Pulmonary artery endothelial cell (primary cell): ENCODE measurements around the gene ID3. TPM values are rescaled to one million over a fixed set of nuclear protein-coding genes. Genes with fewer than 3 reads are reported as not detected.

Experiments
- DNase-seq: peaks from one replicate; pipeline ENCODE4 v3.0.0-alpha.2; 2011; ENCODE audit warnings: low read depth, low spot score
- total RNA-seq: library from RNA; depleted of rRNA; stranded (reverse); fragments of >200 nt; gene quantifications from 2 replicates; pipeline ENCODE4 v1.2.3, GENCODE V29; 2014

The ID3 gene
- total RNA-seq, 1 donor from 2014 or later = 189 TPM

DNA sequence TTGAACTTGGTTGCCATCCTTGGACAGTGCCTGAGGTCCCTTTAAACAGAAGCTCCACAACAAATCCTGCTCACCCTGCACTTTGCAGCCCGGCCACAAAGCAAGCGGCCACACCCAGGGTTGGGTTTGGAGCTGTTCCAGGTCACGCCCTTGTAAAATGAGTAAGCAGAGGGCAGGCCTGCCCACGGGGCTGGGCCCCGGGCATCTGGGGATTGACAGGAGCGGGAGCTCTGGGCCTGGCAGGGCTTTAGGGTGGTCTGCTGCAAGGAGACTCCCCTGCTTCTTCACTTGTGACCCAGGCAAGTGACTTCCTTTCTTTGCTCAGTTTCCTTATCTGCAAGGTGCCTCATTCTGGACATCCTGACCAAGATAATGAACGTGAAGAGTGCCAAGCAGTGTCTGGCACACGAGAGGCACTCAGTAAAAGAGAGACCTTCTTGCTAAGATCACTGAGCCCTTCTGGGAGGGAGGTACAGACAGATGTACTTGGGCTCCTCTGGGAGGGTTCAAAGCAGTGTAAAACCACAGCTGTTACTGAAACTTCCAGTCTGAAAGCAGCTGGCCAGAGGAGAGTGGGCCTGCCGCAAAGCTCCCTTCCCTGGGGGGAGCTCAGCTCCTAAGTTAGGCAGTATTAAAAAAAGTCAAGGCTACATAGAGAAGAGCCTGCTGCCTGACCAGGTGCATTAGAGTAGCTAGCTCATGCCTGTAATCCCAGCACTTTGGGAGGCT, 30.9 kb downstream of the ID3 start:
- DNase-seq = no peak

DNA sequence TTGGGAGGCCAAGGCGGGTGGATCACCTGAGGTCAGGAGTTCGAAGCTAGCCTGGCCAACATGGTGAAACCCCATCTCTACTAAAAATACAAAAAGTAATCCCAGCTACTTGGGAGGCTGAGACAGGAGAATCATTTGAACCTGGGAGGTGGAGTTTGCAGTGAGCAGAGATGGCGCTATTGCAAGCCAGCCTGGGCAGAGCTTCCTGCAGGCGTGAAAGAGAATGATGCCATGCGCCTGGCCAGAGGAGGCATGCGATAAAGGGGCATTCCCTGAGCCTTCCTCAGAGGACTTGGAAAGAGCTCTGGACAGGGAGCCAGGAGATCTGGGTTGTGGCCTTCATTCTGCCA, 31.4 kb downstream of the ID3 start:
- DNase-seq = no peak

DNA sequence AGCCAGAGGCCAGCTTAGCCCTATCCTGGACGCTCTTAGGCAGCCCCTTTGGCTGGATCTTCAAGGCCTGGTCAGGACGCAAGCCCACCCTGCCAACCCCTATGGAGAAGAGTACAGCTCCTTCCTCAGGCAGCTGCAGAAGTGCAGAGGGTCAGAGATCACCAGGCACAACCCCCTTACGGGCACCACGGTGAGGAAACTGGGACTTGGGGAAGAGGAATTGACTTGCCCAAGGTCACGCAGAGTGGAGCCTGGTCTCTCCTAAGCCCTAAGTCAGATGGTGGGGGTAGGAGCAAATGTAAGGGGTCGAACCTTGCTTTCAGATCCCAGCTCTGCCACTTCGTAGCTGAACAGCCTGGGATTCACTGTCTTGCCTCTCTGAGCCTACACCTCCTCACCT, 31.9 kb downstream of the ID3 start:
- DNase-seq = no peak

DNA sequence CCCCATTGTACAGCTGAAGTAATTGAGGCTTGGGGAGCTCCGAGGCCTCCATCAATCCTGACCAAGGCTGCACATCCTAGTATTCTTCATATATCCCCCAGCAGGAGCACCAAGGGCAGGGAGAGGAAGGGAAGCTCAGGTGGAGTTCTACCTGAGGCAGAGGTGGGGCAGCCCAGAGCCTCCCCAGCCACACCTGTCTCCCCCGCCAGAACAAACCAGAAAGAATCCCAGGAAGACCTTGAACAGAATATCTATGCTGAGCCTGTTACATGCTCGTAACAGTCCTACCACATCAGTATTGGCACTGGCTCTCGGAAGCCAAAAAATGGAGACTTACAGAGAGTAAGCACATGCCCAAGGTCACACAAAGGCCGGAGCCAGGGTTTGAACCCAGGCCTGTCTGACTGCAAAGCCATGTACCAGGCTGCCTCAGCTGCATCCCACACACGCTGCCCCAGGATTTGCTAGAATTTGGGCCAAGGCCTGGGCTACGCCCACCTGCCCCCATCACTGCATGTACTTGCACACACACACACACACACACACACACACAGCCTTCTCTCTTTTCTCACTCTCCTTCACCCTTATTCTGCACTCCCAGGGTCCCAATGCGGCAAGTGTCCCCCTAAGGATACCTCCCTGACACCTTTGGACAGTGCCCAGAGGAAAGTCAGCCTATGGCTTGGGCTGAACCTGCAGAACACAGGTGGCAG, 32.8 kb downstream of the ID3 start:
- DNase-seq = no peak

DNA sequence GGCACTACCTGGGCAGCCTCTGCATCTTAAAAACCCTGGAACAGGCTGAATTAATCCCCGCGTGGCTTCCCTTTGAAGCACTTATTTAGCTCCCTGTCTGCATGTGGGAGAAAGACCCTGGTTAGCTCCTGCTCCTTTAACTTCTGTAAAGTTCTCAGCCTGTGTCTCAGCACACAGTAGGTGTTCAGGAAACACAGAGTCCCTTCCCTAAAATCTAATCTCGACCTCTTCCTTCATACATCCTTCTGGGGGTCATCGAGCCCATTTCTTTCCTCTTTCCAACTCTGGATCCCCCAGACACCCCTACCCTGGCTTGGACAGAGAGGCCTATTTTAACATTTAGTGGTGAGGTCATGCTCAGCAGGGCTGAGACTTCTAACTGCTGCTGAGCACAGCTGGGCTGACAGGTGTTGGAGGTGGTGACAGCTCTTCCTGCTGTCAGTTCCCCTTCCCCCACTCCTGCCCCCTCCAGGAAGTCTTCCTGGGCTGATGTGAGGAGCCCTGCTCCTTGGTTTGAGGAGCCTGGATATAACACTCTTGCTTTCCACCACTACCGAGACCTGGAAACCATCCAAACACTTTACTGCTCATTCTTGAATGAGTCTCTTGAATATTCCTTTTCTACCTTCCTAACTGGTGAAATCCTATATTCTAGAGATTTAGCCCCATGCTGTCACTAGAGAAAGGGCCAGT, 33.6 kb downstream of the ID3 start:
- no peak for DNase-seq

DNA sequence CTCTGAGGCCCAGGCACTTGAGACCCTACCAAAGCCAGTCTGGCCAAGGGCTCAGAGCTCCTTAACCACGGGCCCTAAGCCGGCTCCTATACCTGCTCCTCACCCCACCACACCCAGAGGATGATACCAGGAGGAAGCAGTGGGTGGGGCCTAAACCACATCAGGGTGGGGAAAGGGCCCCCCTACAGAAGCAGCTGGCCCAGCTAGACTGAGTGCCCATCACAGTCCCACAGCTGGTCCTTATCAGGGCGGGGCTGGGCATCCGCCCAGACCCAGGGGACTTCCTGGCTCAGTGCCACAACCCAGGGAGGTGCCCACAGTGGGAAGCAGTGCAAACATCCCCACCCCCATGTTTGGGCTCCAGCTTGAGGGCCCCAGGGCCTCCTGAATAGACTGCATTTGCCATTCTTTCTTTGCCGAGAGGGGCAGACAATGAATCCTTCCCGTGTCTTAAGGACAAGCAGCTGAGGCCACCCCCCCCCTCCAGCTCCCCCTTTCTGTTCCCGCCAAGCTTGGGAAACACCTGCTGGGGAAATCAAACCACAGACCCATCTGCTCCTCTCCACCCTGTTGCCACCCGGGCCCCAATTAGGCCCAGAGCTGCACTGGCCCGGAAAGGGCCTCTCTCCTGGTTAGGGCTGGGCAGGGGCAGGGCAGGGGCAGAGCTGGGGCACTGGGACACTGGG, 34.4 kb downstream of the ID3 start:
- DNase-seq = no peak

DNA sequence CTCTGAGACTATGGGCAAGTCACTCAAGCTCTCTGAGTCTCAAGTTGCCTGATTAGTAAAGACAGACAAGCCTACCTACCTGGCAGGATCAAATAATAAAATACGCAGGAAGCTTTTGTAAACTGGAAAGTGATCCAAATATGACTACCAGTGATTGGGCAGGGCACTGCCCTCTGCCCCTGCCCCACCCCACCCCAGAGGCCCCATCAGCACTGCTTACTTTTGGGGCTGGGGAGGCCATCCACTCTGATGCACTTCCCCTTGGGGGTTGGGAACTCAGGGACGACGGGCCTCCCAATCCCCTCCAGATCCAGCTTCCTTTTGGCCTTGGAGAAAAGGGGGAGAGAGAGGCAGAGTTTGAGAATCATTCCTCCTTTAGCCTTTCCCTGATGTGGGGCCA, 35.1 kb downstream of the ID3 start:
- no peak for DNase-seq

DNA sequence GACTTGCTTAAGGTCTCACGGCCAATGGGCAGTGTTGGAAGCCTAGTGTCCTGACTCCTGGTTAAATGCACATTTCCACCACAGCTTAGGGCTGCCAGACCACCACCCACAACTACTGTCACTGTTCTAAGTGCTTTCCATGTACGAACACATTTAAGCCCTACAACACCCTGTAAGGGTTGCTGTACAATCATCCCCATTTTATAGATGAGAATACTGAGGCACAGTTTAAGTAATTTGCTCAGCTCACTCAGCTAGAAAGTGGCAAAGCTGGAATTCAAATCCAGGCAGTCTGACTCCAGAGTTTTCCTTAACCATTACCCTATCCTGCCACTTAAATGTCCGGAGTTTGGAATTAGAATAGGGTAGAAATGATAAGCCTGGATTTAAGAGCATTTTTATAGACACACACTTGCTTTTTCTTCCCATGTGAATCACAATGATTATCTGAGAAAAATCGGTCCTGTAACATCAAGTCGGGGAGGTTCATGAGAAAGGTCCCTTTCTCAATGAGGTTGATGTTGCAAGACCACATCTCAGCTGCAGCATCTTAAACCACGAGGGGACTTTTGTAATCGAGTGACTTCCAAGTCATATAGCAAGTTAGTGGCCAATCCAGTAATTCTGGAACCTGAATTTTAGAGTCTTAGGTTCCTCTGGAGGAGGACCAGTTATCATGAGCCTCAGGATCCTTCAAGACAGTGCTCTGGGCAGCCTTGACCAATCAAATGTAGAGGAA, 36.9 kb downstream of the ID3 start:
- no peak for DNase-seq

DNA sequence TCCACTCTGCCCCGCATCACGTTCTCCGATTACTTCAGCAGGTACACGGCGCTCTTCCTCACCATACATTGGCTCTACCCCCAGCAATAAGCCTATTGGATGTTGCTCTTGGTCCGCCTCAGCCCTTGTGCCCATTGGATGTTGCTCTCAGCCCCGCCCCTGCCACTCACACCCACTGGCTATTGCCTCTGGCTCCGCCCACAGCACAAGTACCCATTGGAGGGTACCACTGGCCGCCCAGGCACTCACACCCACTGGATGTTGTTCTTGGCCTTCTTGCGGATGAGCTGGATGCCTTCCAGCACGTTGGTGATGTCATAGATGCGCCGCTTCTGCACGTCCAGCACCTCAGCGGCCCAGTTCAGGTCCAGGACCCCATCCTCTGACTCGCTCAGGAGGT, 37.7 kb downstream of the ID3 start:
- DNase-seq = no peak

DNA sequence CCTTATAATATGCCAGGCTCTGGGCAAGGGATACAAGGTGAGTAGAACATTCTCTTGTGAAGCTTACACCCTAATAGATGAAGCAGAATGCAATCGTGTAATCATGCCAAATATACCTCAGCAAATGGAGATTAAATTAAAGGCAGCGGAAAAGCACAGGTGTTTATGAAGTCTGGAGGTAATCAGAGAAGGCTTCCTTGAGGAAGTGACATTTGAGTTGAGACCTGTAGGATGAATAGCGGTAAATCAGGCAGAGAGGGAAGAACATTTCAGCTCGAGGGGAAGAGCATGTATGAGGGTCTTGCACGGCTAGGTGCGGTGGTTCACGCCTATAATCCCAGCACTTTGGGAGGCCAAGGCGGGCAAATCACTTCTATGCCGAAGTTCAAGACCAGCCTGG, 41.7 kb downstream of the ID3 start:
- no peak for DNase-seq

DNA sequence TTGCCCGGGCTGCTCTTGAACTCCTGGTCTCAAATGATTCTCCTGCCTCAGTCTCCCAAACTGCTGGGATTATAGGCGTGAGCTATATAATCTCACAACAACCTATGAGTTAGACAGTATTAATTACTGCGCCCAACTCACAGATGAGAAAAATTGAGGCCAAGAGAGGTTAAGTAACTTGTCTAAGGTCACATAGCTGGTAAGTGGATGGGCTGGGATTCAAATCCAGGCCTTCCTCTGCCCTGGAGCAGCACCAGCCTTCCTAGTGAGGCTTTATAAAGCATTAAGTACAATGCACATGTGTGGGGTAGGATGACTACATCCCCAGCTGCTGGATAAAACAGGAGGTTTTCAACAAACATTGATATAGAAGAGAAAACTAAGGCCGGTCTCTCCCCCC, 43.4 kb downstream of the ID3 start:
- no peak for DNase-seq

DNA sequence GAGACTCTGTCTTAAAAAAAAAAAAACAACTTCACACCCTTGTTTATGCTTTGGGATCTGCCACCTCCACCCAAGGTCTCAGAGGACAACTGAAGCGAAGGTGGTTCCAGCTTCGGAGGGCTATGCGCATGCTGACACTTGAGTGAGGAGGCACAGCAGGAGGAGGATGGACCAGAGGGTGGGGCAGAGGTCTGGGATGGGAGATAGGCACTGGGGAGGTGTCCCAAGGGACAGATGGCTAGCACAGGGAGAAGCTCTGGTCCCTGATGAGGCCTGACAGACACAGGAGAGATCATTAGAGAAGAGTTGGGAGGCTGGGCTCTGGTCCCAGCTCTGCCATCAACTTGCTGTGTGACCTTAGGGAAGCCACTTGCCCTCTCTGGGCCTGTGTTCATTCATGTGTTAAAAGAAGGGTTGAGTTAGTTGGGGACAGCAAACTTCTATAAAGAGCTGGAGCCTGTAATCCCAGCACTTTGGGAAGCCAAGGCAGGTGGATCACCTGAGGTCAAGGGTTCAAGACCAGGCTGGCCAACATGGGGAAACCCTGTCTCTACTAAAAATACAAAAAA, 45.1 kb downstream of the ID3 start:
- DNase-seq = no peak

DNA sequence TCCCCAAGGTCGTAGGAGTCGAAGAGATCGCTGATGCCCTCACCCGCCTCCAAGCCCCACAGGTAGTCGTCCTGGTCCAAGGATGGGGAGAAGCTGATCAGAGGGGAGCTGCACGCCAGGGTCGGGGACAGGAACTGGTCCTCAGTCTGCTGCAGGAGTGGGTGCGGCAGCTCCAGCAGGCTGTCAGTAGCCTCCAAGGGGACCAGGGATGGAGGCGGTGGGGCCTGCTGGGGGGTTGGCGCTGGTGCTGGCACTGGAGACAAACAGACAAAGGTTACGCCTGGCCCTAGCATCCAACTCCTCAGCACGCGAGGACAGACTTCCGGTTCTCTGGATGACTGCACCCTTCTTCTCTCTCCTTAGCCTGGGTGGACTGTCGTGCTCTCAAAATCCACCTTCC, 49.4 kb downstream of the ID3 start:
- DNase-seq = no peak

Other genes starting within 250 kb of the ID3 start
- gene HNRNPR, start 215.2 kb downstream of the ID3 start, total RNA-seq = 130 and 171 TPM in 2 replicates
- gene ZNF436, start 189.7 kb downstream of the ID3 start, total RNA-seq = 15.2 and 21.1 TPM in 2 replicates
- gene TCEA3, start 134.8 kb downstream of the ID3 start, total RNA-seq = 0.40 and 1.1 TPM in 2 replicates
- gene ASAP3, start 75.3 kb downstream of the ID3 start, total RNA-seq = 8.0 and 12.6 TPM in 2 replicates
- 2.1 and 3.8 TPM in 2 replicates for gene E2F2, start 28.3 kb downstream of the ID3 start, total RNA-seq
- 1,249 and 1,951 TPM in 2 replicates for gene RPL11, start 132.3 kb upstream of the ID3 start, total RNA-seq
- gene ELOA, start 184.0 kb upstream of the ID3 start, total RNA-seq = 22.9 and 27.3 TPM in 2 replicates
- 45.6 and 48.2 TPM in 2 replicates for gene PITHD1, start 218.9 kb upstream of the ID3 start, total RNA-seq
- gene LYPLA2, start 231.6 kb upstream of the ID3 start, total RNA-seq = 97.6 and 110 TPM in 2 replicates
- gene GALE, start 241.3 kb upstream of the ID3 start, total RNA-seq = 47.1 and 59.4 TPM in 2 replicates